GM19324 (cell line): ENCODE measurements around the gene ZNF444.

Experiments used
- ATAC-seq: cut with Tn5 transposase; IDR thresholded peaks from one replicate; pipeline ENCODE4 v1.9.1; 2021; ENCODE audit warnings: mild to moderate bottlenecking, moderate library complexity; ENCODE audit not compliant: unreplicated experiment, low FRiP score

The ZNF444 gene

GRCh38 chr19:56121180-56122167, 19.6 kb upstream of the ZNF444 start, which contains the start of gene ZNF787:
TSS of gene ZNF787 (minus strand) at chr19:56121295. CDS start at chr19:56103217, 18,078 bp downstream.
- ATAC-seq = peak; percentile 89

- no peak for ATAC-seq
Measured at GRCh38 chr19:56123266-56123891, 17.7 kb upstream of the ZNF444 start.

- ATAC-seq = no peak
Measured at GRCh38 chr19:56124578-56124977, 16.5 kb upstream of the ZNF444 start.

GRCh38 chr19:56125806-56126590, 15.1 kb upstream of the ZNF444 start:
- no peak for ATAC-seq

GRCh38 chr19:56126983-56127780, 13.9 kb upstream of the ZNF444 start:
- no peak for ATAC-seq

GRCh38 chr19:56130006-56130405, 11.1 kb upstream of the ZNF444 start:
- no peak for ATAC-seq

GRCh38 chr19:56131651-56132050, 9.4 kb upstream of the ZNF444 start:
- no peak for ATAC-seq

- no peak for ATAC-seq
Measured at GRCh38 chr19:56132316-56132822, 8.7 kb upstream of the ZNF444 start.

GRCh38 chr19:56133858-56134653, 7.0 kb upstream of the ZNF444 start:
- no peak for ATAC-seq

- no peak for ATAC-seq
Measured at GRCh38 chr19:56134654-56134921, 6.5 kb upstream of the ZNF444 start.

GRCh38 chr19:56136362-56136761, 4.7 kb upstream of the ZNF444 start:
- no peak for ATAC-seq

GRCh38 chr19:56137405-56137804, 3.7 kb upstream of the ZNF444 start:
- no peak for ATAC-seq

- ATAC-seq = no peak
Measured at GRCh38 chr19:56138069-56138468, 3.0 kb upstream of the ZNF444 start.

- ATAC-seq = no peak
Measured at GRCh38 chr19:56139847-56140582, 1.1 kb upstream of the ZNF444 start.

- ATAC-seq = no peak
Measured at GRCh38 chr19:56141417-56141993, 418 bp downstream of the ZNF444 start.

GRCh38 chr19:56142087-56142787, 1.1 kb downstream of the ZNF444 start:
- no peak for ATAC-seq

- no peak for ATAC-seq
Measured at GRCh38 chr19:56142897-56143434, 1.9 kb downstream of the ZNF444 start.
